ENCODE data around the gene R3HDM4. TPM values are rescaled to one million over a fixed set of nuclear protein-coding genes. Genes with fewer than 3 reads are reported as not detected.
A peak's percentile ranks its signal among the peaks of the same experiment; 100 is the strongest.

R3HDM4 gene
- total RNA-seq, 1 donor from 2014 or later, result 63.1 TPM

GRCh38 chr19:944663-945241, 31.7 kb upstream of the R3HDM4 start:
- Mint-ChIP-seq H3K27ac (peak overlapping the region; percentile 85), H3K27me3 (no peaks in the 10 kb centered on the region), H3K36me3 (ENCODE audit: insufficient read depth) (peaks cover 18% of the 10 kb centered on the region), H3K4me1 (ENCODE audit: low read depth) (peaks cover 7% of the 10 kb centered on the region), H3K4me3 (ENCODE audit: low read depth) (no peak overlapping the region), H3K9me3 (ENCODE audit: low read depth) (no peaks in the 10 kb centered on the region)
- no peak for TF ChIP-seq CTCF (IDR thresholded peaks at IDR 0.05; ENCODE audit: unreplicated experiment)
- no peak for DNase-seq (ENCODE audit: low spot score, unreplicated experiment)

- Mint-ChIP-seq H3K9me3 (ENCODE audit: low read depth) (no peaks in the 10 kb centered on the region), H3K36me3 (ENCODE audit: insufficient read depth) (peaks cover 22% of the 10 kb centered on the region)
These were observed 31.1 kb upstream of the R3HDM4 start for GRCh38 chr19:944171-944567.

GRCh38 chr19:943551-944170, 30.6 kb upstream of the R3HDM4 start:
- Mint-ChIP-seq H3K27ac (no peak overlapping the region), H3K36me3 (ENCODE audit: insufficient read depth) (peaks cover 23% of the 10 kb centered on the region), H3K4me1 (ENCODE audit: low read depth) (peaks cover 9% of the 10 kb centered on the region), H3K4me3 (ENCODE audit: low read depth) (no peak overlapping the region), H3K9me3 (ENCODE audit: low read depth) (no peaks in the 10 kb centered on the region), H3K27me3 (no peaks in the 10 kb centered on the region)
- no peak for TF ChIP-seq CTCF (IDR thresholded peaks at IDR 0.05; ENCODE audit: unreplicated experiment)
- no peak for DNase-seq (ENCODE audit: low spot score, unreplicated experiment)

More at GRCh38 chr19:944171-944567, 31.1 kb upstream of the R3HDM4 start:
- Mint-ChIP-seq H3K4me3 (ENCODE audit: low read depth) (no peak overlapping the region), H3K27ac (peak overlapping the region; percentile 86), H3K27me3 (no peaks in the 10 kb centered on the region), H3K4me1 (ENCODE audit: low read depth) (peaks cover 9% of the 10 kb centered on the region)
- no peak for TF ChIP-seq CTCF (IDR thresholded peaks at IDR 0.05; ENCODE audit: unreplicated experiment)
- no peak for DNase-seq (ENCODE audit: low spot score, unreplicated experiment)

- no peak for TF ChIP-seq CTCF (IDR thresholded peaks at IDR 0.05; ENCODE audit: unreplicated experiment)
- H3K4me3 Mint-ChIP-seq (ENCODE audit: low read depth), result no peak overlapping the region
- DNase-seq (ENCODE audit: low spot score, unreplicated experiment), result no peak
- H3K27me3 Mint-ChIP-seq, result no peaks in the 10 kb centered on the region
- peaks cover 11% of the 10 kb centered on the region for H3K4me1 Mint-ChIP-seq (ENCODE audit: low read depth)
- no peaks in the 10 kb centered on the region for H3K9me3 Mint-ChIP-seq (ENCODE audit: low read depth)
- peaks cover 28% of the 10 kb centered on the region for H3K36me3 Mint-ChIP-seq (ENCODE audit: insufficient read depth)
- no peak overlapping the region for H3K27ac Mint-ChIP-seq
These were observed 29.2 kb upstream of the R3HDM4 start for GRCh38 chr19:942133-942645.

GRCh38 chr19:941292-942132, 28.5 kb upstream of the R3HDM4 start:
- TF ChIP-seq CTCF (IDR thresholded peaks at IDR 0.05; ENCODE audit: unreplicated experiment), result no peak
- H3K4me3 Mint-ChIP-seq (ENCODE audit: low read depth), result no peak overlapping the region
- H3K36me3 Mint-ChIP-seq (ENCODE audit: insufficient read depth), result peaks cover 33% of the 10 kb centered on the region
- H3K27ac Mint-ChIP-seq, result peak overlapping the region; percentile 90
- no peaks in the 10 kb centered on the region for H3K27me3 Mint-ChIP-seq
- no peak for DNase-seq (ENCODE audit: low spot score, unreplicated experiment)
- no peaks in the 10 kb centered on the region for H3K9me3 Mint-ChIP-seq (ENCODE audit: low read depth)
- peaks cover 11% of the 10 kb centered on the region for H3K4me1 Mint-ChIP-seq (ENCODE audit: low read depth)
